GM13977 (cell line): ENCODE data around the gene PDZRN4.
"Not testable (repeated sequence)": the region's sequence is repeated elsewhere in the genome, so short reads cannot be mapped to it uniquely, and the experiment has no call there.

ENCODE experiments used
- DNase-seq: peaks from one replicate; pipeline ENCODE4 v3.0.0; 2012; ENCODE audit warnings: low spot score
- CTCF ChIP-seq: IDR thresholded peaks from 2 replicates; pipeline ENCODE4 v1.5.1; 2012; ENCODE audit warnings: mild to moderate bottlenecking, control low read depth; ENCODE audit not compliant: insufficient read depth; ENCODE audit errors: extremely low read depth, missing control alignments
- in situ Hi-C: fragments of 300-500 bp; cut with MboI; formaldehyde crosslinking; loops from one replicate; pipeline ENCODE4 v1.12.0; 2022; ENCODE audit warnings: low sequenced_read_pairs, low pct_unique_long_range_greater_than_20kb, mixed read lengths, inconsistent platforms; ENCODE audit not compliant: unreplicated experiment

The PDZRN4 gene

GRCh38 chr12:41311883-41312282, 123.8 kb downstream of the PDZRN4 start:
- TF ChIP-seq CTCF, result no peak
- DNase-seq, result no peak
- in situ Hi-C loops, result no loop called here

GRCh38 chr12:41312451-41312850, 124.3 kb downstream of the PDZRN4 start:
- in situ Hi-C loops, result not testable (repeated sequence)

GRCh38 chr12:41325336-41325735, 137.2 kb downstream of the PDZRN4 start:
- in situ Hi-C loops, result no loop called here
- no peak for DNase-seq
- no peak for TF ChIP-seq CTCF

More at GRCh38 chr12:41312451-41312850, 124.3 kb downstream of the PDZRN4 start:
- DNase-seq, result not testable (repeated sequence)

- TF ChIP-seq CTCF, result no peak
- DNase-seq, result no peak
- in situ Hi-C loops, result no loop called here
Observed at GRCh38 chr12:41327096-41327895, 139.2 kb downstream of the PDZRN4 start.

- DNase-seq, result no peak
- in situ Hi-C loops, result no loop called here
- TF ChIP-seq CTCF, result no peak
Observed at GRCh38 chr12:41333974-41334373, 145.9 kb downstream of the PDZRN4 start.

GRCh38 chr12:41334390-41334789, 146.3 kb downstream of the PDZRN4 start:
- DNase-seq, result no peak
- in situ Hi-C loops, result no loop called here
- TF ChIP-seq CTCF, result no peak

- DNase-seq, result no peak
Observed at GRCh38 chr12:41336041-41336549, 148.0 kb downstream of the PDZRN4 start.

More at GRCh38 chr12:41336041-41336549, 148.0 kb downstream of the PDZRN4 start:
- no peak for TF ChIP-seq CTCF
- in situ Hi-C loops, result no loop called here
